Thoracic aorta (tissue), 2 donors: ENCODE results near the gene NDFIP2. TPM values are rescaled to one million over a fixed set of nuclear protein-coding genes. Genes with fewer than 3 reads are reported as not detected.

Source experiments
- ATAC-seq: fragments of 150-250 bp; one replicate; pipeline ENCODE4 v1.8.0; 2017; ENCODE audit warnings: low read depth; ENCODE audit not compliant: insufficient number of reproducible peaks, low FRiP score
- DNase-seq: peaks from one replicate; pipeline ENCODE4 v3.0.0-alpha.2; 2020; ENCODE audit warnings: low spot score
- H3K27ac ChIP-seq, 2 donors: fragments of 200-600 bp; sonication (generic); 1 replicate in 1 of 2; 2 replicates in 1 of 2; pipeline ENCODE4 v1.5.1; 2016; ENCODE audit warnings: mild to moderate bottlenecking in 2 of 2, moderate library complexity in 2 of 2
- H3K27me3 ChIP-seq: fragments of 200-600 bp; sonication (generic); replicated peaks from 2 replicates; pipeline ENCODE4 v1.6.0; 2016; ENCODE audit warnings: mild to moderate bottlenecking; ENCODE audit not compliant: insufficient read depth
- H3K36me3 ChIP-seq: fragments of 200-600 bp; sonication (generic); one replicate; pipeline ENCODE4 v1.5.1; 2016
- H3K4me1 ChIP-seq, 2 donors: fragments of 200-600 bp; sonication (generic); 1 replicate in 1 of 2; 2 replicates in 1 of 2; pipeline versions ENCODE4 v1.5.1 to v1.6.0; 2016; ENCODE audit warnings: low read depth in 2 of 2, mild to moderate bottlenecking in 1 of 2; ENCODE audit not compliant: control insufficient read depth in 1 of 2
- H3K4me3 ChIP-seq: fragments of 200-600 bp; sonication (generic); 2 replicates; pipeline ENCODE4 v1.5.1; 2016; ENCODE audit warnings: mild to moderate bottlenecking
- H3K9me3 ChIP-seq: fragments of 200-600 bp; sonication (generic); 2 replicates; pipeline ENCODE4 v1.5.1; 2016
- total RNA-seq, 2 donors: library from RNA; depleted of rRNA; stranded (reverse); fragments of >200 nt; gene quantifications; one replicate each; pipeline versions ENCODE4 v1.1.0 to v1.2.3, GENCODE V29; 2016
- TF ChIP-seq, protein P1 (sequence below): fragments of 200-600 bp; sonication (generic); IDR thresholded peaks from one replicate; pipeline ENCODE4 v1.5.1; 2019; ENCODE audit warnings: antibody characterized with exemption

Gene NDFIP2
- total RNA-seq, 2 donors from 2014 or later: 9.7 to 12.0 TPM

DNA sequence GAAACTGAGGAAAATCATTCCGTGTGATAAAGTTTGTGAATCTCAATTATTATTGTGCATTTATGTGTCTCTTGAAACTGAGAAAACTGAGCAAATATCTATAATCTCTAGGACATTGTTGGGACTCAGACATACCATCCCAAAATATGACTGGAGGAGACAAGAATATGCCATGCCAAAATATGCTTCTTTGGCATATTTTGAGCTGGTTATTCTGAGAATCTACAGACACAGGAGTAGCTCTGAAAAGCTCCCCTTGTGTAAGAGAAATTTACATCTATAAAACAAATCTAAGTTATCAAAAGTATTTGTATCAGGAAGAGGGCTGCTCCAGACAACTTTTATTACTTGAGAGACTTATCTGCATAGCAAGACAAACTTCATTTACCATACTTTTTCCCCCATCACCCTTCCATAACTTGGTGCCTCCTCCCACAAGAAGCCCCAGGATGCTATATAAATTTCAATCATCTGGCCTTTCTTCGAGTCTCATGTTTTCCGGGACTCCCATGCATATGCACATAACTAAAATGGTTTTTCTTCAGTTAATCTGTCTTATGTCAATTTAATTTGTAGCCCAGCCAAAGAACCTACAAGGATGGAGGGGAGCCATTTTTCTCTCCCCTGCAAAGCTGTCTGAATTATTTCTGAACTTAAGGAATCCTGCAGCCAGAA is 28.6 kb upstream of the NDFIP2 start:
- Histone ChIP-seq H3K9me3 (no peaks in the 10 kb centered on the region), H3K4me1 (no peaks in the 10 kb centered on the region), H3K4me3 (no peak overlapping the region), H3K27me3 (no peaks in the 10 kb centered on the region), H3K27ac (no peak overlapping the region), H3K36me3 (no peaks in the 10 kb centered on the region)
- TF ChIP-seq, protein P1, sequence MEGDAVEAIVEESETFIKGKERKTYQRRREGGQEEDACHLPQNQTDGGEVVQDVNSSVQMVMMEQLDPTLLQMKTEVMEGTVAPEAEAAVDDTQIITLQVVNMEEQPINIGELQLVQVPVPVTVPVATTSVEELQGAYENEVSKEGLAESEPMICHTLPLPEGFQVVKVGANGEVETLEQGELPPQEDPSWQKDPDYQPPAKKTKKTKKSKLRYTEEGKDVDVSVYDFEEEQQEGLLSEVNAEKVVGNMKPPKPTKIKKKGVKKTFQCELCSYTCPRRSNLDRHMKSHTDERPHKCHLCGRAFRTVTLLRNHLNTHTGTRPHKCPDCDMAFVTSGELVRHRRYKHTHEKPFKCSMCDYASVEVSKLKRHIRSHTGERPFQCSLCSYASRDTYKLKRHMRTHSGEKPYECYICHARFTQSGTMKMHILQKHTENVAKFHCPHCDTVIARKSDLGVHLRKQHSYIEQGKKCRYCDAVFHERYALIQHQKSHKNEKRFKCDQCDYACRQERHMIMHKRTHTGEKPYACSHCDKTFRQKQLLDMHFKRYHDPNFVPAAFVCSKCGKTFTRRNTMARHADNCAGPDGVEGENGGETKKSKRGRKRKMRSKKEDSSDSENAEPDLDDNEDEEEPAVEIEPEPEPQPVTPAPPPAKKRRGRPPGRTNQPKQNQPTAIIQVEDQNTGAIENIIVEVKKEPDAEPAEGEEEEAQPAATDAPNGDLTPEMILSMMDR: no peak
- DNase-seq (no peak), ATAC-seq (no peak)

- no peak overlapping the region for H3K4me3 ChIP-seq
- H3K27me3 ChIP-seq: no peaks in the 10 kb centered on the region
- DNase-seq: no peak
- no peaks in the 10 kb centered on the region for H3K36me3 ChIP-seq
- TF ChIP-seq, protein P1: no peak
- H3K4me1 ChIP-seq: no peaks in the 10 kb centered on the region
- no peaks in the 10 kb centered on the region for H3K9me3 ChIP-seq
- no peak for ATAC-seq
- H3K27ac ChIP-seq: no peak overlapping the region
These were observed 25.6 kb upstream of the NDFIP2 start for GRCh38 chr13:79455331-79455730.

DNA sequence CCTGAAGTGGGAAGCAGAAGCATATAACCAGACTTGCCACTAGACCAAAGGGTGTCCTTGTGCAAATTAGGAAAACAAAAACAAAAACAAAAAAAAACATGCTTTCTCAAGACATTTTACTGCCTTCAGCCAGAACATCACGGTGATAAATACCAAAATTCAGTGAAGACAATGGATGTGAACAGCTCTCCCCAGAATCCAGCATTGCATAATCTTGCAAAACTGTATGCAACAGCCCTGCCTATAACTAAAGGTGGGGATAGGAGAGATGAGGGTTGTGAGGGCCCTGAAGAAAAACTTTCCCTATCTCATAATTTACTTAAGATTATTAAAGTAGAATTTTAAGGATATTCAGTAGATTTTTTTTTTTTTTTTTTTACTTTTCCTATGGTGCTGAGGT is 24.9 kb upstream of the NDFIP2 start:
- Histone ChIP-seq H3K4me3 (no peak overlapping the region), H3K27ac (no peak overlapping the region), H3K27me3 (no peaks in the 10 kb centered on the region), H3K36me3 (no peaks in the 10 kb centered on the region), H3K4me1 (no peaks in the 10 kb centered on the region), H3K9me3 (no peaks in the 10 kb centered on the region)
- DNase-seq (no peak), ATAC-seq (no peak)
- TF ChIP-seq, protein P1: no peak

- H3K27ac ChIP-seq: no peak overlapping the region
- H3K4me1 ChIP-seq: no peaks in the 10 kb centered on the region
- H3K9me3 ChIP-seq: no peaks in the 10 kb centered on the region
- no peaks in the 10 kb centered on the region for H3K36me3 ChIP-seq
- H3K27me3 ChIP-seq: no peaks in the 10 kb centered on the region
- H3K4me3 ChIP-seq: no peak overlapping the region
- TF ChIP-seq, protein P1: no peak
- ATAC-seq (no peak), DNase-seq (no peak)
These were observed 24.1 kb upstream of the NDFIP2 start for GRCh38 chr13:79456656-79457365.

GRCh38 chr13:79457390-79457789 is 23.6 kb upstream of the NDFIP2 start:
- DNase-seq: no peak
- Histone ChIP-seq H3K27ac (no peak overlapping the region), H3K9me3 (no peaks in the 10 kb centered on the region), H3K4me1 (no peaks in the 10 kb centered on the region), H3K4me3 (no peak overlapping the region), H3K36me3 (no peaks in the 10 kb centered on the region), H3K27me3 (no peaks in the 10 kb centered on the region)
- ATAC-seq: no peak
- TF ChIP-seq, protein P1: no peak
